Lower leg skin (tissue), 3 donors: Measurements from ENCODE around the gene MET.

Source experiments
- CTCF ChIP-seq, 3 donors: fragments of 450-650 bp; IDR thresholded peaks; one replicate each; pipeline ENCODE4 v1.5.1; 2016; ENCODE audit warnings: antibody characterized with exemption in 3 of 3, mild to moderate bottlenecking in 3 of 3, moderate library complexity in 2 of 3
- POLR2A ChIP-seq, 2 donors: fragments of 450-650 bp; IDR thresholded peaks; one replicate each; pipeline ENCODE4 v1.6.1; 2016 to 2017; ENCODE audit warnings: antibody characterized with exemption in 2 of 2, mild to moderate bottlenecking in 1 of 2, moderate library complexity in 1 of 2

- TF ChIP-seq CTCF (IDR thresholded peaks at IDR 0.05): no peak
- no peak for TF ChIP-seq POLR2A (IDR thresholded peaks at IDR 0.05)
These were observed 101.1 kb downstream of the MET start for GRCh38 chr7:116772926-116773749.
